SU-DHL-6 (cell line): ENCODE measurements around the gene LRIT3.

Experiments used
- EZH2phosphoT487 ChIP-seq: fragments of 200-600 bp; sonication (generic), shearing (Covaris generic); conservative IDR thresholded peaks from 2 replicates; pipeline ENCODE4 v1.6.1; 2018; ENCODE audit warnings: mild to moderate bottlenecking, antibody characterized with exemption, low read length, moderate library complexity, mixed read lengths
- TF ChIP-seq, protein P1 (sequence below): fragments of 200-600 bp; sonication (generic); IDR thresholded peaks from one replicate; pipeline ENCODE4 v1.5.1; 2017; ENCODE audit warnings: antibody characterized with exemption, mild to moderate bottlenecking, low read length, moderate library complexity; ENCODE audit not compliant: insufficient read depth, poor library complexity, severe bottlenecking

- TF ChIP-seq, protein P1, sequence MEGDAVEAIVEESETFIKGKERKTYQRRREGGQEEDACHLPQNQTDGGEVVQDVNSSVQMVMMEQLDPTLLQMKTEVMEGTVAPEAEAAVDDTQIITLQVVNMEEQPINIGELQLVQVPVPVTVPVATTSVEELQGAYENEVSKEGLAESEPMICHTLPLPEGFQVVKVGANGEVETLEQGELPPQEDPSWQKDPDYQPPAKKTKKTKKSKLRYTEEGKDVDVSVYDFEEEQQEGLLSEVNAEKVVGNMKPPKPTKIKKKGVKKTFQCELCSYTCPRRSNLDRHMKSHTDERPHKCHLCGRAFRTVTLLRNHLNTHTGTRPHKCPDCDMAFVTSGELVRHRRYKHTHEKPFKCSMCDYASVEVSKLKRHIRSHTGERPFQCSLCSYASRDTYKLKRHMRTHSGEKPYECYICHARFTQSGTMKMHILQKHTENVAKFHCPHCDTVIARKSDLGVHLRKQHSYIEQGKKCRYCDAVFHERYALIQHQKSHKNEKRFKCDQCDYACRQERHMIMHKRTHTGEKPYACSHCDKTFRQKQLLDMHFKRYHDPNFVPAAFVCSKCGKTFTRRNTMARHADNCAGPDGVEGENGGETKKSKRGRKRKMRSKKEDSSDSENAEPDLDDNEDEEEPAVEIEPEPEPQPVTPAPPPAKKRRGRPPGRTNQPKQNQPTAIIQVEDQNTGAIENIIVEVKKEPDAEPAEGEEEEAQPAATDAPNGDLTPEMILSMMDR, result no peak
- no peak for TF ChIP-seq EZH2phosphoT487
Observed at GRCh38 chr4:109872065-109872464, 24.2 kb downstream of the LRIT3 start.
